ENCODE data around the gene ATP5PO.

GRCh38 chr21:33878824-33879223 is 36.8 kb downstream of the ATP5PO start:
- TF ChIP-seq CTCF (IDR thresholded peaks at IDR 0.05) (no peak), EZH2 (IDR thresholded peaks at IDR 0.05; ENCODE audit: borderline replicate concordance, insufficient read depth, low read depth, low read length, poor library complexity, severe bottlenecking) (no peak)

Data from B cell (primary cell).